Activated T-cell treated with anti-CD3 and anti-CD28 coated beads, Interleukin-2, amount 50 U/mL, for 1 hour (primary cell): ENCODE results near the gene KCNS3.

Experiments
- DNase-seq: peaks from one replicate; pipeline ENCODE4 v3.0.0-alpha.2; 2020

Gene KCNS3

DNA sequence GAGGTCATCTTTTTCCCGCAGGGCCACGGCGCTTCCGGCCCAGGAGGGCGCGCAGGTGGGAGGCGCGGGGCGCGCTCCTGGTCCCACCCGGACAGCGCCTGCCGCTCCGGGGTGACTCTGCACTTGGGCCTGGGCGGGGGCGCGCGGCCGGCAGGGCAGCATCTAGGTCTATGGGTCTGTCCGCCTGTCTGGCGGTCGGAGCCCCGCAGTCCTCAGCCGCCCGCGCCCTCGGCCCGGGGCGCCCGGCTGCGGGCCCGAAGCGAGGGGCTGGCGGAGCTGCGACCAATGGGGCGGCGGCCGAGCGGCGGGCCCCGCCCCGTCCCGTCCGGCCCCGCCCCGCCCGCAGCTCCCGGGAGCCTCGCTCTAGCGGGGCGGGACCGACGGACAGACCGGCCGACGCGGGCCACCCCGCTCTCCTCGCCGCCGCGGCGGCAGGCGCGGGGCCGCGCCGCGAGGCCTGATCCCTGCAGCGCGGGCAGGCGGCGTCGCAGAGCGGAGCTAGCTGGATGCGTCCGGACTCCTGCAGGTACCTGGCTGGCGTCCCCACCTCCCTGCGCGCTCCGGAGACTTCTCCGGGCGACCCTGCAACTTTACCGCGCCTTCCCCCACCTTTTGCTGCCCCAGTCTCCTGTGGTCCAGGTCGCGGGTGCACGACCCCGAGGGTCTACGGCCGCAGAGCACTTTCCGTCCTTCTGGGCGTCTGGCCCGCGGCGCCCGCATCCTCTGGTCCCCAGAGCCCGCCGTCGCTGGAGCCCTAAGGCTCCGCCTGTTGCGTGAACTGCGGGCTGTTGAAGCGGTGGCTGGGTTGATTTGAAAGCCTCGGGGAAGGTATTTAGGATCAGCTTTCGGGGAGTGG lies at the start of gene KCNS3:
Gene KCNS3 (plus strand): TSS at position 387 of the 856 bp plus-strand sequence. CDS start 52,342 bp downstream, outside the sequence.
- DNase-seq: no peak

GRCh38 chr2:17830053-17831034 lies 48.1 kb upstream of the KCNS3 start:
- peak; percentile 33 for DNase-seq

DNA sequence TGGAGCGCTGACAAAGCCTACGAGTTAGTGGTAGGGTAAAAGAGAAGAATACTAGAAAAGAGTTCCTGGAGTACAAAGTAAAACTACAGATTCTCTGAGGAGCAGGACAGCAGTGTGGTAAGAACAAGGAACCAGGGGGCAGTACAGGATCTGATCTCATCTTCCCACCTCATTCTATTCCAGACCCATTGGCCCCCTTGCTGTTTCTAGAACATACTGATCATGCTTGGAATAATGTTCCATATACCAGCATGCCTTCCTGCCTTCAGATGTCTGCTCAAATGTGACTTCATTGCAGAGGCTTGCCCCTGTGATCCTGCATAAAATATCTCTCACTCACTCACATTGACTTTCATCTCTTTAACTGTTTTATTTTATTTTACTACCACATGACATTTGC lies 43.0 kb upstream of the KCNS3 start:
- DNase-seq: no peak

DNA sequence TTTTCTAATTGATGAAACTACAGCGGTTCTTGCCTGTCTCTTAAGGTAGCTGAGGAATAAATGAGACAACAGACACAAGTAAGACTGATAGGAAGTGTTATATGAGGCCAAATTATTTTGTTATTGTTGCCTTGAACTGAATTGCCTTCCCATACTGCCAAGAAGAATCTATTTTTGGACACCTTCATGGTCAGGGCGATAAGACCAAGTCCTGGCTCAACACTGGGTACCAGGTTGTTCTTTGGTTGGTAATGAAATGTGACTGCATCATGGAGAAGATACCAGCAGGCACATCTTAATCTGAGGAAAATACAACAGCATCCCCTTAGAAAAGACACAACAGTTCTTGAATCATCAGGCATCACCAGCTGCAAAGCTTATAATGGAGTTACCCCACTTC lies 38.5 kb upstream of the KCNS3 start:
- DNase-seq: no peak

DNA sequence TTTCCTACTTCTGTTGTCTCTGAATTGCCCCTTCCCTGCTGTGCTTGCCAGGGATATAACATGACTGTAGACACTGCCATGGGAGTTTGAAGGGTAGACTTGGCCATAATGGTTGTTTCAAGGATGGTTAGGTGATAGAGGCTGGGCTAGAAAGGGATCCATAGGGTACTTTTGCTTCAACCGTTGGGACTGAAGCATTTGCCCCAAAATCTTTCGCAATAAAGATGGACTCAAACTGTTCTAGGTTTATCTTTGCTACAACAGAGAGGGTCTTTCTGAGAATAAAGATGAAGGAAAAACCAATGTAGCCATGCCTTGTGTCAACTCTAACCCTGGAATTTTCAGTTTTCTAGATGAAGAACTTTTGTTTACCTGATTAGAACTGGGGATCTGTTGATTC lies 35.0 kb upstream of the KCNS3 start:
- no peak for DNase-seq

GRCh38 chr2:17845806-17846205 lies 32.7 kb upstream of the KCNS3 start:
- no peak for DNase-seq

- no peak for DNase-seq
These were observed 31.8 kb upstream of the KCNS3 start for GRCh38 chr2:17846676-17847075.

GRCh38 chr2:17847236-17847635 lies 31.2 kb upstream of the KCNS3 start:
- no peak for DNase-seq

GRCh38 chr2:17849275-17849674 lies 29.2 kb upstream of the KCNS3 start:
- no peak for DNase-seq

GRCh38 chr2:17850151-17850550 lies 28.3 kb upstream of the KCNS3 start:
- no peak for DNase-seq

GRCh38 chr2:17851731-17852585 lies 26.5 kb upstream of the KCNS3 start:
- DNase-seq: no peak

DNA sequence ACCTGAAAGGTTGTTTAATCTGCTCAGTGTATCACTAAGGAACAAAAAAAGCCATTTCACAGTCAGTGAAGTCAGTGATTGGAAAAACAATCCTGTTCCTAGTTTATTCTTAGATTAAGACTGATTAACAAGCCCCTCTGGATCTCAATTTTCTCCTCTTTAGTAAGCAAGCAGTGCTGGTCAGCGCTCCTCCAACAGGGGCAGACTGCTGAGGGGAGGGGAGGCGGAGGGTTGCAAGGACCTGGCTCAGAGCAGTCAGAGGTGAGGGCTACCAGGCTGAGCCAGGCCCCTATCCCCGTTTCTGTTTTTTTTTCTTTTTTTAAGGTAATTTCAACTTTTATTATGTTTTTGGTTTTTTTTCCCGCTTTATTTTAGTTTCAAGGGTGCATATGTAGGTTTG lies 24.7 kb upstream of the KCNS3 start:
- DNase-seq: no peak

DNA sequence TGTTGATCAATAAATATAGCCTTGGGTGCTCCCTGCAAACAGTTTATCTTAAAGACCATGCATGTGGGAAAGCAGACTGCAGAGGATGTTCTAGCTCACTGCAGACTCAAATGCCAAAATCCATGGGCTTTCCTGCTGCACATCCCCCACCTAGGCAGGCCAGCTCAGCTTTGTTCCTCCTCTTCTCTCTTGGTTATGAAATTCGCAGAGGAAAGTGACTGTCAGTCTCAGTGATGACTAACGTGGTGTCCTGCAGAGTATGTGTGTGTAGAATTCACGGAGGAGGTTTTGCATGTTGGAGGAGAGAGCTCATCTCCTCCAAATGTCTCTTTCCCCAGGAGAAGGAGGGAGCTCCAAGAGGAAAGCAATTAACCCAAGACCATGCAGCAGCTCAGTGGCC lies 21.4 kb upstream of the KCNS3 start:
- no peak for DNase-seq

DNA sequence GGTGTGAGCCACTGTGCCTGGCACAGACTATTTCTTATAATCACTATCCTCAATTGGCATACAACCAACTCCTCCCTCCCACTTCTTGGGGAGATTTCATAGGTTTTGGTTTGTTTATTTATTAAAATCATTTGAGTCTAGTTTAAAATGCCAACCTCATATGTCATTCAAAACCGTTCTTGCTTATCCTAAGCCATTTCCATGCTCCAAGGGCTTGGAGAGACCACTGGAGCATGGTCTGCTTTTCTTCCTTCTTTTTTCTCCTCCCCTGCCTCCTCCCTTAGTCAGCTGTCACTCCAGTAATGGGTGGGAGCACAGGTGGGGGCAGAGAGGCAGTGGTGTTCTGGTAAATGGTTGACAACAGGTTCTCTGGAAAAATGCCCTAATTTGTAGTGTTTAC lies 20.4 kb upstream of the KCNS3 start:
- DNase-seq: no peak

- no peak for DNase-seq
These were observed 14.9 kb upstream of the KCNS3 start for GRCh38 chr2:17863539-17863938.

- DNase-seq: no peak
These were observed 13.8 kb upstream of the KCNS3 start for GRCh38 chr2:17864676-17865075.

DNA sequence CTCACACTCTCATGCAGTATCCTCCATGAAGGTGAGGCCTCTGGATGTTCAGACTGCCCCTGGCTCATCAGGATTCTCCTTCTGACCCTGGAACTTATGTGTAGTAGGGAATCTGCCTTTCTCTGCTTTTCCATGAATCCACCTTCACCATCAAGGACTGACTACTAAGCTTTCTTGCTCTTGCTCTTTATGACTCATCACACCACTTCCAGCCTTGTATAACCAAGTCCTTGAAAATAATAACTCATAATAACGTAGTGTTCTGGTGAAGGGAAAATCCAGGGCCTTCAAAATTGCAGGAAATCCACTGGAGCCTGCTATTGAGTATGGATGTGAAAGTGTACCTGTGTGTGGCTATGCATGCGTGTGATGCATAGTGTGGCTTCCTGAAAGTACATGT lies 11.3 kb upstream of the KCNS3 start:
- no peak for DNase-seq

GRCh38 chr2:17869128-17869527 lies 9.3 kb upstream of the KCNS3 start:
- no peak for DNase-seq

GRCh38 chr2:17871639-17872038 lies 6.8 kb upstream of the KCNS3 start:
- no peak for DNase-seq

- DNase-seq: no peak
These were observed 5.4 kb upstream of the KCNS3 start for GRCh38 chr2:17873021-17873420.

GRCh38 chr2:17876590-17876989 lies 1.9 kb upstream of the KCNS3 start:
- DNase-seq: no peak

GRCh38 chr2:17877811-17878280 lies 621 bp upstream of the KCNS3 start:
- no peak for DNase-seq
